Kasumi-1 (cell line): ENCODE measurements around the gene TMEM186.
A peak's percentile ranks its signal among the peaks of the same experiment; 100 is the strongest.
"Not testable (repeated sequence)": the region's sequence is repeated elsewhere in the genome, so short reads cannot be mapped to it uniquely, and the experiment has no call there.

ENCODE experiments used
- DNase-seq, 2 experiments: peaks; one replicate each; lab custom pipeline; 2025; lab: John Stamatoyannopoulos, UW

Gene TMEM186

GRCh38 chr16:8797364-8798173 lies at the start of gene TMEM186, which contains the start of gene PMM2:
TSS of gene TMEM186 (minus strand) at chr16:8797639. CDS start at chr16:8797614, 25 bp downstream.
TSS of gene PMM2 (plus strand) at chr16:8797839. CDS start at chr16:8797883, 44 bp downstream.
- DNase-seq, result peak; percentile 79 to 82

- no peak for DNase-seq
Measured at GRCh38 chr16:8847145-8847544, 49.7 kb upstream of the TMEM186 start.

GRCh38 chr16:8846401-8846932 lies 49.0 kb upstream of the TMEM186 start:
- no peak for DNase-seq

GRCh38 chr16:8845699-8846298 lies 48.4 kb upstream of the TMEM186 start:
- DNase-seq, result no peak

- not testable (repeated sequence) for DNase-seq
Measured at GRCh38 chr16:8843296-8843695, 45.9 kb upstream of the TMEM186 start.

GRCh38 chr16:8842016-8842415 lies 44.6 kb upstream of the TMEM186 start:
- DNase-seq, result not testable (repeated sequence)

- not testable (repeated sequence) for DNase-seq
Measured at GRCh38 chr16:8837594-8837993, 40.2 kb upstream of the TMEM186 start.

GRCh38 chr16:8836797-8837196 lies 39.4 kb upstream of the TMEM186 start:
- DNase-seq, result not testable (repeated sequence)

- DNase-seq, result no peak
Measured at GRCh38 chr16:8832717-8833105, 35.3 kb upstream of the TMEM186 start.

- no peak for DNase-seq
Measured at GRCh38 chr16:8831871-8832716, 34.7 kb upstream of the TMEM186 start.

GRCh38 chr16:8831450-8831849 lies 34.0 kb upstream of the TMEM186 start:
- no peak for DNase-seq

- DNase-seq, result no peak
Measured at GRCh38 chr16:8828541-8829165, 31.2 kb upstream of the TMEM186 start.

GRCh38 chr16:8826278-8826879 lies 28.9 kb upstream of the TMEM186 start:
- DNase-seq, result no peak

GRCh38 chr16:8822403-8822802 lies 25.0 kb upstream of the TMEM186 start:
- DNase-seq, result no peak

GRCh38 chr16:8819411-8820034 lies 22.1 kb upstream of the TMEM186 start:
- no peak for DNase-seq

- DNase-seq, result peak in 1 of 2 experiments; percentile 3
Measured at GRCh38 chr16:8818504-8819270, 21.2 kb upstream of the TMEM186 start.

- no peak for DNase-seq
Measured at GRCh38 chr16:8816967-8817655, 19.7 kb upstream of the TMEM186 start.

- DNase-seq, result no peak
Measured at GRCh38 chr16:8814095-8814806, 16.8 kb upstream of the TMEM186 start.
